ENCODE measurements around the gene TRIM24. TPM values are rescaled to one million over a fixed set of nuclear protein-coding genes. Genes with fewer than 3 reads are reported as not detected.

The TRIM24 gene
- total RNA-seq, 1 experiment from 2014 or later: 9.8 TPM

- in situ Hi-C loops (cut with HindIII; ENCODE audit: low sequenced_read_pairs): no loop called here
- DNase-seq (ENCODE audit: low spot score): no peak
Observed at GRCh38 chr7:138595454-138595853, 135.4 kb downstream of the TRIM24 start.

GRCh38 chr7:138602451-138602850, 142.4 kb downstream of the TRIM24 start:
- in situ Hi-C loops (cut with HindIII; ENCODE audit: low sequenced_read_pairs): no loop called here
- DNase-seq (ENCODE audit: low spot score): no peak

- in situ Hi-C loops (cut with HindIII; ENCODE audit: low sequenced_read_pairs): no loop called here
- no peak for DNase-seq (ENCODE audit: low spot score)
Observed at GRCh38 chr7:138603549-138604318, 143.7 kb downstream of the TRIM24 start.

GRCh38 chr7:138606236-138606635, 146.2 kb downstream of the TRIM24 start:
- no peak for DNase-seq (ENCODE audit: low spot score)
- in situ Hi-C loops (cut with HindIII; ENCODE audit: low sequenced_read_pairs): no loop called here

- in situ Hi-C loops (cut with HindIII; ENCODE audit: low sequenced_read_pairs): no loop called here
- no peak for DNase-seq (ENCODE audit: low spot score)
Observed at GRCh38 chr7:138607216-138608126, 147.4 kb downstream of the TRIM24 start.

- DNase-seq (ENCODE audit: low spot score): no peak
- in situ Hi-C loops (cut with HindIII; ENCODE audit: low sequenced_read_pairs): no loop called here
Observed at GRCh38 chr7:138608275-138608674, 148.2 kb downstream of the TRIM24 start.

GRCh38 chr7:138610671-138611170, 150.7 kb downstream of the TRIM24 start:
- DNase-seq (ENCODE audit: low spot score): no peak
- in situ Hi-C loops (cut with HindIII; ENCODE audit: low sequenced_read_pairs): no loop called here

GRCh38 chr7:138613630-138614029, 153.6 kb downstream of the TRIM24 start:
- DNase-seq (ENCODE audit: low spot score): no peak
- in situ Hi-C loops (cut with HindIII; ENCODE audit: low sequenced_read_pairs): no loop called here

- in situ Hi-C loops (cut with HindIII; ENCODE audit: low sequenced_read_pairs): no loop called here
- DNase-seq (ENCODE audit: low spot score): no peak
Observed at GRCh38 chr7:138616085-138616484, 156.0 kb downstream of the TRIM24 start.

- in situ Hi-C loops (cut with HindIII; ENCODE audit: low sequenced_read_pairs): no loop called here
- no peak for DNase-seq (ENCODE audit: low spot score)
Observed at GRCh38 chr7:138618506-138618905, 158.4 kb downstream of the TRIM24 start.

- in situ Hi-C loops (cut with HindIII; ENCODE audit: low sequenced_read_pairs): no loop called here
- no peak for DNase-seq (ENCODE audit: low spot score)
Observed at GRCh38 chr7:138618933-138619332, 158.9 kb downstream of the TRIM24 start.

- in situ Hi-C loops (cut with HindIII; ENCODE audit: low sequenced_read_pairs): no loop called here
- no peak for DNase-seq (ENCODE audit: low spot score)
Observed at GRCh38 chr7:138622841-138623240, 162.8 kb downstream of the TRIM24 start.

- DNase-seq (ENCODE audit: low spot score): no peak
- in situ Hi-C loops (cut with HindIII; ENCODE audit: low sequenced_read_pairs): no loop called here
Observed at GRCh38 chr7:138625084-138625848, 165.2 kb downstream of the TRIM24 start.

GRCh38 chr7:138625849-138626230, 165.8 kb downstream of the TRIM24 start:
- no peak for DNase-seq (ENCODE audit: low spot score)
- in situ Hi-C loops (cut with HindIII; ENCODE audit: low sequenced_read_pairs): no loop called here

- in situ Hi-C loops (cut with HindIII; ENCODE audit: low sequenced_read_pairs): no loop called here
Observed at GRCh38 chr7:138626846-138627245, 166.8 kb downstream of the TRIM24 start.

GRCh38 chr7:138627361-138627760, 167.3 kb downstream of the TRIM24 start:
- in situ Hi-C loops (cut with HindIII; ENCODE audit: low sequenced_read_pairs): no loop called here
- no peak for DNase-seq (ENCODE audit: low spot score)

More at GRCh38 chr7:138626846-138627245, 166.8 kb downstream of the TRIM24 start:
- no peak for DNase-seq (ENCODE audit: low spot score)

GRCh38 chr7:138630059-138630610, 170.1 kb downstream of the TRIM24 start:
- no peak for DNase-seq (ENCODE audit: low spot score)
- in situ Hi-C loops (cut with HindIII; ENCODE audit: low sequenced_read_pairs): no loop called here

GRCh38 chr7:138632384-138632783, 172.3 kb downstream of the TRIM24 start:
- no peak for DNase-seq (ENCODE audit: low spot score)
- in situ Hi-C loops (cut with HindIII; ENCODE audit: low sequenced_read_pairs): no loop called here
